HL-60/S4 (cell line): ENCODE data around the gene FHIP1A.

Experiments
- in situ Hi-C: fragments of 300-500 bp; cut with MboI; formaldehyde crosslinking; loops from 2 replicates; pipeline ENCODE4 v1.14.3; 2022; ENCODE audit warnings: low sequenced_read_pairs

FHIP1A gene

DNA sequence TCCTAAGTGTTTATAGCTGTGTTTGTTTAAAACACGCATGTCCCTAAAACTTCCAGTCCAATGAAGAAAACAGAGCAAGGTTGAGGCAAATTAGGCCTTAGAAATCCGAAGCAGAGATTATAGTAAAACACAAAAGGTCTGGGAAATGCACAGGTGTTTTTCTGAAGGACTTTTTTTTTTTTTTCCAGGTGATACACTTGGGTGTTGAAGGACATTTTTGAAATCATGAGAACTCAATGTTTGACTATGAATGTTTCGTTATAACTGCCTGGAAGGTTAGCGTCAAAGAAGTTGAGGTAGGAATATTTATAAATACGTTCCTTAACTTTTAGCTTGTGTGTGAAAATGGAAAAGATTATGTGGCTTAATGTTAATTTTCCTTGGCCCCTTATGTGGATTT lies 45.5 kb downstream of the FHIP1A start:
- in situ Hi-C loops: no loop called here

DNA sequence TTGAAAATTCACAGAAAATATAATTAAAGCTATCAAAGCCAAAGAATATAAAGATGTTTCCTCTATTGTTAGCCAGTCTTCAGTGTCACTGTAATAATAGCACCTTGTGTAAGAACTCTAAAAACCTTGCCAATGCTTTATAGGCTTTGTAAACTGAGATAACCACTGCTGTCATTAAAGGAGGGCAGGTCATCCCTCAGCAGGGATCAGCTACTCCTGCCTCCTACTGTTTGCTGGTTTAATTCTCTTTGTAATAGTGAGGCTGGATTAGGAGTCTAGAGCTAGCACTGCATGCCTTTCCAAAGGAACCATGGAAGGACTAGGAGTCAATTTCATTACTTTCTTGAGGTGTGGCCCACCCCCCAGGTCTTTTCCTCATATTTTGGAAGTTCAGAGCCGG lies 46.2 kb downstream of the FHIP1A start:
- in situ Hi-C loops: no loop called here

DNA sequence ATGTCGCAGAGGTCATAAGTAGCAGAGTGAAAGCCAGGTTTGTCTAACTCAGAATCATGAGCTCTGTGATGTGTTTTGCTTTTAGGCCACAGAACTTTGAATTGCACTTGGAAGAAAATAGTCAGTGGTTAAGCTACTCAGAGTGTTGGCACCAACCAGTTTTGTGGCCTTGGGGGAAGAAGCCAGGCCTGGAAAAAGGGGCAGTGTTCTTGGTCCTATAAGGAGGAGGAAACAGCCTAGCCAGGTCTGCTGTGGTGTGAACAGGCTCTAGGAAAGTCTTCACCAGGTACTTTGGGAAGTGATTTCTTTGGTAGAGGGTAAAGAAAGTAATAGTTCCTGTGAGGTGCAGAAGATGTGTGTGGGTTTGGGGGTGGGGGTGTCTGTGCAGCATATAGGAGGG lies 49.2 kb downstream of the FHIP1A start:
- in situ Hi-C loops: no loop called here
